Spleen (tissue), 11 donors: Measurements from ENCODE around the gene DEUP1. TPM values are rescaled to one million over a fixed set of nuclear protein-coding genes. Genes with fewer than 3 reads are reported as not detected.
"Not testable (repeated sequence)": the region's sequence is repeated elsewhere in the genome, so short reads cannot be mapped to it uniquely, and the experiment has no call there.

Experiments
- DNase-seq: peaks from one replicate; pipeline ENCODE4 v3.0.0-alpha.2; 2020
- H3K27ac ChIP-seq, 8 donors: fragments of 200-600 bp; sonication (generic) in 7 of 8; 1 replicate in 4 of 8; 2 replicates in 4 of 8; pipeline versions ENCODE4 v1.5.0 to v1.8.0; 2016 to 2021; ENCODE audit warnings: inconsistent platforms in 4 of 8, mild to moderate bottlenecking in 4 of 8, moderate library complexity in 1 of 8
- H3K27me3 ChIP-seq, 7 donors: fragments of 200-600 bp; sonication (generic) in 6 of 7; replicated peaks in 1 of 7; 1 replicate in 4 of 7; 2 replicates in 3 of 7; pipeline versions ENCODE4 v1.5.0 to v1.8.0; 2016 to 2021; ENCODE audit warnings: inconsistent platforms in 3 of 7, mild to moderate bottlenecking in 1 of 7
- H3K36me3 ChIP-seq, 6 donors: fragments of 200-600 bp; sonication (generic) in 5 of 6; 1 replicate in 4 of 6; 2 replicates in 2 of 6; pipeline versions ENCODE4 v1.5.0 to v1.8.0; 2016 to 2021; ENCODE audit warnings: inconsistent platforms in 2 of 6
- H3K4me1 ChIP-seq, 6 donors: fragments of 200-600 bp; sonication (generic) in 5 of 6; 1 replicate in 3 of 6; 2 replicates in 3 of 6; pipeline versions ENCODE4 v1.5.0 to v1.8.0; 2016 to 2021; ENCODE audit warnings: inconsistent platforms in 3 of 6
- H3K4me3 ChIP-seq, 8 donors: fragments of 200-600 bp; sonication (generic) in 7 of 8; 1 replicate in 4 of 8; 2 replicates in 4 of 8; pipeline versions ENCODE4 v1.5.0 to v1.8.0; 2016 to 2021; ENCODE audit warnings: inconsistent platforms in 4 of 8, mild to moderate bottlenecking in 4 of 8, moderate library complexity in 2 of 8
- H3K9me3 ChIP-seq, 8 donors: fragments of 200-600 bp; sonication (generic) in 7 of 8; 1 replicate in 4 of 8; 2 replicates in 4 of 8; pipeline versions ENCODE4 v1.5.0 to v1.8.0; 2016 to 2021; ENCODE audit warnings: inconsistent platforms in 4 of 8
- POLR2A ChIP-seq, 3 donors: fragments of 450-650 bp; IDR thresholded peaks; one replicate each; pipeline ENCODE4 v1.5.1; 2017; ENCODE audit warnings: antibody characterized with exemption in 3 of 3, mild to moderate bottlenecking in 1 of 3
- POLR2AphosphoS5 ChIP-seq, 3 donors: sonication (generic); formaldehyde crosslinking; IDR thresholded peaks; one replicate each; pipeline ENCODE4 v1.5.1; 2017; ENCODE audit warnings: antibody characterized with exemption in 3 of 3
- WGBS, 5 donors: extraction: QIAGEN DNeasy Blood & Tissue Kit in 3 of 5; methylation state at CpG; one replicate each; pipeline versions ENCODE4 v1.1.5 to v1.1.7; 2013 to 2018; 5-methylcytosine and 5-hydroxymethylcytosine counted together
- intact Hi-C: fragments of 100-400 bp; cut with DNase I; formaldehyde crosslinking; loops from one replicate; pipeline ENCODE4 v1.15.0; 2023; ENCODE audit warnings: low total_unique reads
- polyA plus RNA-seq, 3 donors: library from polyadenylated mRNA; stranded (reverse); fragments of 200-250 nt; gene quantifications; one replicate each; pipeline ENCODE4 v1.2.1, GENCODE V29; 2013
- total RNA-seq, 7 donors: library from RNA; depleted of rRNA in 3 of 7; stranded (reverse); fragments of >200 nt in 3 of 7; fragmentation: NEBNext Ultra II Directional in 4 of 7; extraction: Animal tissue kit (Norgen Biotek cat#: 25700) in 4 of 7; gene quantifications; one replicate each; pipeline versions ENCODE4 v1.1.0 to v1.2.1, GENCODE V29; 2016 to 2021
- TF ChIP-seq, protein P1 (sequence below), 11 experiments: fragments of 200-600 bp in 7 of 11; fragments of 450-650 bp in 4 of 11; sonication (generic) in 4 of 11; IDR thresholded peaks in 8 of 11; conservative IDR thresholded peaks in 3 of 11; 1 replicate in 7 of 11; 2 replicates in 4 of 11; pipeline versions ENCODE4 v1.4.0 to v1.8.0; 2016 to 2021; ENCODE audit warnings: antibody characterized with exemption in 11 of 11, inconsistent platforms in 4 of 11, mild to moderate bottlenecking in 1 of 11
- donor health status: healthy with polysubstance abuse.
- donor health status: DM: no; HTN: no; CAD: no; lungs with moderate emphysema.
- donor health status: DM: no; HTN: no; CAD: no.
- donor health status: Bipolar disorder and iron deficiency.
- donor health status: healthy.
- donor health status: DM: no; HTN: no; CAD: no.
- donor health status: DM: yes; HTN: yes; CAD: no.

DEUP1 gene
- total and polyA plus RNA-seq, 10 donors = 0.03 TPM; not detected in 9

DNA sequence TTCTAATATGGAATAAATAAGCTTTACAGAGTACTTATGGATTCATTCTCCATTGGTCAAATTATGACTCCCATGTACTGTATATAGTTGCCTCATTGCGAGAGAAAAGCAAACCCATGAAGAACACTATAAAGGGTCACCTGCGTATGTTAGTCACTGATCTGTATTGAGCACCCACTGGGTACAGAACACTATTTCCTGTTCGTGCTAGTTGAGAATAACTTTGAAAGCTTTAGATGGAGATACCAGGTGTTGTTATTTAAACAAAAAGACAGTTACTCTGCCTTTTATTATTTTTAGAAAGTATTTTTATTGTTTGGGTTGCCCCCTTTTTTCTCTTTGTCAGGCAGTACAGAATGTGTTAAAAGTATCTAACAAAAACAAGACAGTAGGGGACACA lies 79.9 kb downstream of the DEUP1 start:
- no peaks in the 10 kb centered on the region for H3K4me1 ChIP-seq
- H3K36me3 ChIP-seq = no peaks in the 10 kb centered on the region
- H3K9me3 ChIP-seq = no peaks in the 10 kb centered on the region
- no peaks in the 10 kb centered on the region for H3K27me3 ChIP-seq
- no peak overlapping the region for H3K4me3 ChIP-seq
- intact Hi-C loops = no loop called here
- no peak for TF ChIP-seq POLR2A (IDR thresholded peaks at IDR 0.05)
- no peak for TF ChIP-seq POLR2AphosphoS5 (IDR thresholded peaks at IDR 0.05)
- TF ChIP-seq, protein P1, sequence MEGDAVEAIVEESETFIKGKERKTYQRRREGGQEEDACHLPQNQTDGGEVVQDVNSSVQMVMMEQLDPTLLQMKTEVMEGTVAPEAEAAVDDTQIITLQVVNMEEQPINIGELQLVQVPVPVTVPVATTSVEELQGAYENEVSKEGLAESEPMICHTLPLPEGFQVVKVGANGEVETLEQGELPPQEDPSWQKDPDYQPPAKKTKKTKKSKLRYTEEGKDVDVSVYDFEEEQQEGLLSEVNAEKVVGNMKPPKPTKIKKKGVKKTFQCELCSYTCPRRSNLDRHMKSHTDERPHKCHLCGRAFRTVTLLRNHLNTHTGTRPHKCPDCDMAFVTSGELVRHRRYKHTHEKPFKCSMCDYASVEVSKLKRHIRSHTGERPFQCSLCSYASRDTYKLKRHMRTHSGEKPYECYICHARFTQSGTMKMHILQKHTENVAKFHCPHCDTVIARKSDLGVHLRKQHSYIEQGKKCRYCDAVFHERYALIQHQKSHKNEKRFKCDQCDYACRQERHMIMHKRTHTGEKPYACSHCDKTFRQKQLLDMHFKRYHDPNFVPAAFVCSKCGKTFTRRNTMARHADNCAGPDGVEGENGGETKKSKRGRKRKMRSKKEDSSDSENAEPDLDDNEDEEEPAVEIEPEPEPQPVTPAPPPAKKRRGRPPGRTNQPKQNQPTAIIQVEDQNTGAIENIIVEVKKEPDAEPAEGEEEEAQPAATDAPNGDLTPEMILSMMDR (IDR thresholded peaks at IDR 0.05 in 8 of 11, conservative IDR thresholded peaks at IDR 0.05 in 3 of 11) = no peak
- no peak for DNase-seq
- 76 to 83% (median 78%) methylated on average over 3 of the region's 3 CpGs for WGBS, 5 donors
- H3K27ac ChIP-seq = no peak overlapping the region

DNA sequence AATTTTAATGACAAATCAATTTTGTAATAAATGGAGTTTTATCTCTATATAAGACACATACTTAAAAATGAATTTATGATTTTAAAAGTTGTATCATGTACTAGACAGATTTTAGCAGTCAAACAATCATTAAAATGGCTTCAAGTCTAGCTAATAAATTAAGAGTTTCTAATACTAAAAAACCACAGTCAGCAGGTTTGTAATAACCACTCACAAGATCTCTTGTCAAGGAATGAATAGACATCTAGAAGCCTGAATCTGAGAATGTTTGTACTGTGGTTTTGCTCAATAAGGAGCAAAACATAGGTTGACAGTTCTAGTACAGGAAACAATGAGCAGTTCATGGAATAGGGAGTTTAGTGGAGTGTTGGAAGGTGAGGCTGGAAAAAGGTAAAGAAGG lies 81.2 kb downstream of the DEUP1 start:
- TF ChIP-seq POLR2A (IDR thresholded peaks at IDR 0.05) = no peak
- no peak for TF ChIP-seq POLR2AphosphoS5 (IDR thresholded peaks at IDR 0.05)
- TF ChIP-seq, protein P1 (IDR thresholded peaks at IDR 0.05 in 8 of 11, conservative IDR thresholded peaks at IDR 0.05 in 3 of 11) = no peak
- Histone ChIP-seq H3K27ac (no peak overlapping the region), H3K4me3 (no peak overlapping the region), H3K36me3 (no peaks in the 10 kb centered on the region), H3K9me3 (no peaks in the 10 kb centered on the region), H3K27me3 (no peaks in the 10 kb centered on the region), H3K4me1 (no peaks in the 10 kb centered on the region)
- no peak for DNase-seq
- intact Hi-C loops = no loop called here

DNA sequence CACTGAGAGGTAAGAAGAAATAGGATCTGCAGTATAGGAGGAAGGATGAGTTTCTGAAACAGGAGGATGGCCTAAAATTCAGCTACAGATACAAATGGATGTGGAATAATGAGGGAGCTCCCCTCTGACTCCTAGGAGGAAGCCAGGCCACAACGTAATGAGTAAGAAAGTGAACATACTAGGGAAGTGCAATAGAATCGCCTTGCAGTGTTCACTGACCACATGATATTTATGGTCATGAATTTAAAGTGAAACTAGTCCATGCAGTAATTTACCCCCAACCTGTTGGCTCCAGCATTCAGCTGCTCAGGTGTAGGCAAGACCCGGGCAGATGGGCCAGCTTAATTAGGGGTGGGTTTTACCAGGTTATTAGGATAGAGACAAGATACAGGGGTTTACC lies 101.7 kb downstream of the DEUP1 start:
- intact Hi-C loops = no loop called here
- Histone ChIP-seq H3K4me1 (no peaks in the 10 kb centered on the region), H3K27me3 (no peaks in the 10 kb centered on the region), H3K9me3 (no peaks in the 10 kb centered on the region), H3K4me3 (no peak overlapping the region), H3K27ac (no peak overlapping the region), H3K36me3 (no peaks in the 10 kb centered on the region)
- 66 to 84% (median 69%) methylated on average over 3 of the region's 3 CpGs for WGBS, 5 donors
- no peak for TF ChIP-seq POLR2AphosphoS5 (IDR thresholded peaks at IDR 0.05)
- no peak for TF ChIP-seq POLR2A (IDR thresholded peaks at IDR 0.05)
- TF ChIP-seq, protein P1 (IDR thresholded peaks at IDR 0.05 in 8 of 11, conservative IDR thresholded peaks at IDR 0.05 in 3 of 11) = no peak
- no peak for DNase-seq

DNA sequence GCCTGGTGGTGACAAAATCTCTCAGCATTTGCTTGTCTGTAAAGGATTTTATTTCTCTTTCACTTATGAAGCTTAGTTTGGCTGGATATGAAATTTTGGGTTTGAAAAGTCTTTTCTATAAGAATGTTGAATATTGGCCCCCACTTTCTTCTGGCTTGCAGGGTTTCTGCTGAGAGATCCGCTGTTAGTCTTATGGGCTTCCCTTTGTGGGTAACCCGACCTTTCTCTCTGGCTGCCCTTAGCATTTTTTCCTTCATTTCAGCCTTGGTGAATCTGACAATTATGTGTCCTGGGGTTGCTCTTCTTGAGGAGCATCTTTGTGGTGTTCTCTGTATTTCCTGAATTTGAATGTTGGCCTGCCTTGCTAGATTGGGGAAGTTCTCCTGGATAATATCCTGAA lies 112.7 kb downstream of the DEUP1 start:
- H3K36me3 ChIP-seq, H3K27me3 ChIP-seq, H3K4me1 ChIP-seq, H3K27ac ChIP-seq, intact Hi-C loops, H3K4me3 ChIP-seq, DNase-seq: not testable (repeated sequence)
- peaks cover 0 to 16% (median 0%) of the 10 kb centered on the region in 8 donors for H3K9me3 ChIP-seq
- 86 to 93% (median 89%) methylated on average over 2 of the region's 2 CpGs for whole genome bisulfite sequencing, 5 donors

DNA sequence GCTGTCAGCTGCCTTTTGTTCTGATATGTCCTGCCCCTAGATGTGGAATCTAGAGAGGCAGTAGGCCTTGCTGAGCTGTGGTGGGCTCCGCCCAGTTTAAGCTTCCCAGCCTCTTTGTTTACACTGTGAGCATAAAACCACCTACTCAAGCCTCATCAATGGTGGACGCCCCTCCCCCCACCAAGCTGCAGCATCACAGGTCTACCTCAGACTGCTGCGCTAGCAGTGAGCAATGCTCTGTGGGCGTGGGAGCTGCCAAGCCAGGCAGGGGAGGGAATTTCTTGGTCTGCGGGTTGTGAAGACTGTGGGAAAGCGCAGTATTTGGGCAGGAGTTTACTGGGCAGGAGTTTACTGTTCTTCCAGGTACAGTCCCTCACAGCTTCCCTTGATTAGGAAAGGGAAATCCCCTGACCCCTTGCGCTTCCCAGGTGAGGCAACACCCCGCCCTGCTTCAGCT lies 114.1 kb downstream of the DEUP1 start:
- 76 to 96% (median 86%) methylated on average over 5 to 8 of the region's 8 CpGs for WGBS, 5 donors
- Histone ChIP-seq H3K4me1 (no peaks in the 10 kb centered on the region), H3K27me3 (no peaks in the 10 kb centered on the region), H3K36me3 (no peaks in the 10 kb centered on the region), H3K4me3 (no peak overlapping the region), H3K27ac (no peak overlapping the region), H3K9me3 (peaks cover 0 to 16% (median 0%) of the 10 kb centered on the region in 8 donors)
- intact Hi-C loops = no loop called here
- TF ChIP-seq, protein P1 (IDR thresholded peaks at IDR 0.05 in 8 of 11, conservative IDR thresholded peaks at IDR 0.05 in 3 of 11) = no peak
- TF ChIP-seq POLR2AphosphoS5 (IDR thresholded peaks at IDR 0.05) (no peak), POLR2A (IDR thresholded peaks at IDR 0.05) (no peak)
- DNase-seq = no peak
